ENCODE results near the gene TMEM255B.
"Not testable (repeated sequence)": the region's sequence is repeated elsewhere in the genome, so short reads cannot be mapped to it uniquely, and the experiment has no call there.

Gene TMEM255B

GRCh38 chr13:113791761-113792160, 32.7 kb downstream of the TMEM255B start:
- TF ChIP-seq CTCF (conservative IDR thresholded peaks at IDR 0.05; ENCODE audit: low read length), result no peak
- H3K4me3 ChIP-seq (ENCODE audit: low read length), result no peak overlapping the region
- no peak for DNase-seq (ENCODE audit: low read depth)

- no peak for DNase-seq (ENCODE audit: low read depth)
- H3K4me3 ChIP-seq (ENCODE audit: low read length), result no peak overlapping the region
- TF ChIP-seq CTCF (conservative IDR thresholded peaks at IDR 0.05; ENCODE audit: low read length), result no peak
Observed at GRCh38 chr13:113792236-113792770, 33.3 kb downstream of the TMEM255B start.

- TF ChIP-seq CTCF (conservative IDR thresholded peaks at IDR 0.05; ENCODE audit: low read length), result no peak
- H3K4me3 ChIP-seq (ENCODE audit: low read length), result no peak overlapping the region
- DNase-seq (ENCODE audit: low read depth), result no peak
Observed at GRCh38 chr13:113792886-113793717, 34.1 kb downstream of the TMEM255B start.

- no peak for TF ChIP-seq CTCF (conservative IDR thresholded peaks at IDR 0.05; ENCODE audit: low read length)
- H3K4me3 ChIP-seq (ENCODE audit: low read length), result no peak overlapping the region
Observed at GRCh38 chr13:113793718-113794085, 34.7 kb downstream of the TMEM255B start.

GRCh38 chr13:113794086-113794485, 35.1 kb downstream of the TMEM255B start:
- no peak for DNase-seq (ENCODE audit: low read depth)
- no peak for TF ChIP-seq CTCF (conservative IDR thresholded peaks at IDR 0.05; ENCODE audit: low read length)
- H3K4me3 ChIP-seq (ENCODE audit: low read length), result no peak overlapping the region

More at GRCh38 chr13:113793718-113794085, 34.7 kb downstream of the TMEM255B start:
- DNase-seq (ENCODE audit: low read depth), result no peak

GRCh38 chr13:113794764-113795173, 35.7 kb downstream of the TMEM255B start:
- H3K4me3 ChIP-seq (ENCODE audit: low read length), result no peak overlapping the region
- no peak for DNase-seq (ENCODE audit: low read depth)
- no peak for TF ChIP-seq CTCF (conservative IDR thresholded peaks at IDR 0.05; ENCODE audit: low read length)

GRCh38 chr13:113795362-113795761, 36.3 kb downstream of the TMEM255B start:
- not testable (repeated sequence) for DNase-seq (ENCODE audit: low read depth); H3K4me3 ChIP-seq (ENCODE audit: low read length)
